Activated CD8-positive, alpha-beta T cell treated with anti-CD3 and anti-CD28 coated beads, Interleukin-2, amount 10 ng/mL, durations not matched to agents 7 days and 5 days (primary cell): ENCODE measurements around the gene TEPSIN. TPM values are rescaled to one million over a fixed set of nuclear protein-coding genes. Genes with fewer than 3 reads are reported as not detected.
"Not testable (repeated sequence)": the region's sequence is repeated elsewhere in the genome, so short reads cannot be mapped to it uniquely, and the experiment has no call there.

Experiments used
- ATAC-seq: fragments of 150-1000 bp; cut with Tn5 transposase; one replicate; pipeline ENCODE4 v1.10.0; 2021; ENCODE audit warnings: moderate library complexity
- CTCF ChIA-PET: fragments of 350-600 bp; sonication (Branson Sonifier 250); formaldehyde crosslinking; loops from one replicate; lab custom pipeline; 2021; ENCODE audit warnings: antibody characterized with exemption; lab: Charles Lee
- POLR2A ChIA-PET: fragments of 350-600 bp; sonication (Branson Sonifier 250); formaldehyde crosslinking; loops from one replicate; lab custom pipeline; 2021; ENCODE audit warnings: antibody characterized with exemption; lab: Charles Lee
- DNase-seq: peaks from one replicate; pipeline ENCODE4 v3.0.0-alpha.2; 2020
- H3K27ac Mint-ChIP-seq: one replicate; pipeline ENCODE4 v1.8.0; 2021; ENCODE audit warnings: mild to moderate bottlenecking, mixed read lengths
- H3K27me3 Mint-ChIP-seq: one replicate; pipeline ENCODE4 v1.8.0; 2021; ENCODE audit warnings: low read depth, mixed read lengths
- H3K36me3 Mint-ChIP-seq: one replicate; pipeline ENCODE4 v1.8.0; 2021; ENCODE audit warnings: low read depth, mixed read lengths
- H3K4me1 Mint-ChIP-seq: one replicate; pipeline ENCODE4 v1.8.0; 2021; ENCODE audit warnings: low read depth, mixed read lengths
- H3K4me3 Mint-ChIP-seq: one replicate; pipeline ENCODE4 v1.8.0; 2021; ENCODE audit warnings: mild to moderate bottlenecking, mixed read lengths
- H3K9me3 Mint-ChIP-seq: one replicate; pipeline ENCODE4 v1.8.0; 2022; ENCODE audit warnings: mixed read lengths; ENCODE audit not compliant: insufficient read depth
- total RNA-seq, 2 experiments: library from RNA; stranded (reverse); gene quantifications; one replicate each; pipeline ENCODE4 v1.2.3, GENCODE V29; 2021

TEPSIN gene
- total RNA-seq, 2 experiments from 2014 or later: 43.8 to 52.7 TPM

- H3K4me1 Mint-ChIP-seq: peaks cover 17% of the 10 kb centered on the region
- H3K36me3 Mint-ChIP-seq: peaks cover 16% of the 10 kb centered on the region
- H3K27ac Mint-ChIP-seq: no peak overlapping the region
- H3K9me3 Mint-ChIP-seq: no peaks in the 10 kb centered on the region
- ATAC-seq (no peak), DNase-seq (no peak)
- ChIA-PET POLR2A (interaction anchor here (0.6 kb wide), 1 partner anchor 16 kb away, joined by 3 read pairs; no protein-coding TSS in a partner anchor), CTCF (no interaction called here)
- no peak overlapping the region for H3K4me3 Mint-ChIP-seq
- no peaks in the 10 kb centered on the region for H3K27me3 Mint-ChIP-seq
Measured at GRCh38 chr17:81233316-81233715, 5.5 kb downstream of the TEPSIN start.

GRCh38 chr17:81232616-81233241, 6.1 kb downstream of the TEPSIN start:
- H3K4me3 Mint-ChIP-seq: no peak overlapping the region
- H3K27me3 Mint-ChIP-seq: no peaks in the 10 kb centered on the region
- H3K4me1 Mint-ChIP-seq: peaks cover 18% of the 10 kb centered on the region
- DNase-seq (no peak), ATAC-seq (no peak)
- POLR2A ChIA-PET: no interaction called here
- H3K9me3 Mint-ChIP-seq: no peaks in the 10 kb centered on the region
- no peak overlapping the region for H3K27ac Mint-ChIP-seq
- H3K36me3 Mint-ChIP-seq: peaks cover 21% of the 10 kb centered on the region
- CTCF ChIA-PET: no interaction called here

- DNase-seq (no peak), ATAC-seq (no peak)
- H3K4me1 Mint-ChIP-seq: peaks cover 15% of the 10 kb centered on the region
- H3K27me3 Mint-ChIP-seq: no peaks in the 10 kb centered on the region
- CTCF ChIA-PET: no interaction called here
- peaks cover 24% of the 10 kb centered on the region for H3K36me3 Mint-ChIP-seq
- no peak overlapping the region for H3K4me3 Mint-ChIP-seq
- H3K9me3 Mint-ChIP-seq: no peaks in the 10 kb centered on the region
- no peak overlapping the region for H3K27ac Mint-ChIP-seq
- POLR2A ChIA-PET: interaction anchor here (0.6 kb wide), 1 partner anchor 1372 kb away, joined by 3 read pairs; no protein-coding TSS in a partner anchor
Measured at GRCh38 chr17:81231766-81232581, 6.9 kb downstream of the TEPSIN start.

GRCh38 chr17:81231121-81231645, 7.7 kb downstream of the TEPSIN start:
- peaks cover 14% of the 10 kb centered on the region for H3K4me1 Mint-ChIP-seq
- no peak overlapping the region for H3K4me3 Mint-ChIP-seq
- peaks cover 24% of the 10 kb centered on the region for H3K36me3 Mint-ChIP-seq
- no peaks in the 10 kb centered on the region for H3K27me3 Mint-ChIP-seq
- H3K9me3 Mint-ChIP-seq: no peaks in the 10 kb centered on the region
- ATAC-seq: no peak
- POLR2A ChIA-PET: no interaction called here
- no peak overlapping the region for H3K27ac Mint-ChIP-seq
- CTCF ChIA-PET: no interaction called here
- no peak for DNase-seq

- peaks cover 24% of the 10 kb centered on the region for H3K36me3 Mint-ChIP-seq
- H3K9me3 Mint-ChIP-seq: no peaks in the 10 kb centered on the region
- CTCF ChIA-PET: no interaction called here
- POLR2A ChIA-PET: interaction anchor here (1.0 kb wide), 1 partner anchor 9 kb away, joined by 4 read pairs; the partner anchor contains the start of genes NDUFAF8 and TEPSIN
- DNase-seq (no peak), ATAC-seq (no peak)
- no peak overlapping the region for H3K4me3 Mint-ChIP-seq
- H3K27me3 Mint-ChIP-seq: no peaks in the 10 kb centered on the region
- no peak overlapping the region for H3K27ac Mint-ChIP-seq
- peaks cover 10% of the 10 kb centered on the region for H3K4me1 Mint-ChIP-seq
Measured at GRCh38 chr17:81230043-81230820, 8.6 kb downstream of the TEPSIN start.

GRCh38 chr17:81229666-81229920, 9.3 kb downstream of the TEPSIN start:
- no peak for DNase-seq
- H3K27ac Mint-ChIP-seq: no peak overlapping the region
- peaks cover 24% of the 10 kb centered on the region for H3K36me3 Mint-ChIP-seq
- ChIA-PET CTCF (no interaction called here), POLR2A (no interaction called here)
- no peaks in the 10 kb centered on the region for H3K27me3 Mint-ChIP-seq
- H3K4me1 Mint-ChIP-seq: peaks cover 10% of the 10 kb centered on the region
- no peak for ATAC-seq
- H3K4me3 Mint-ChIP-seq: no peak overlapping the region
- no peaks in the 10 kb centered on the region for H3K9me3 Mint-ChIP-seq

- ChIA-PET POLR2A (no interaction called here), CTCF (interaction anchor here (1.1 kb wide), 1 partner anchor 10 kb away, joined by 3 read pairs; the partner anchor contains the start of genes NDUFAF8 and TEPSIN)
- Mint-ChIP-seq H3K36me3 (peaks cover 24% of the 10 kb centered on the region), H3K9me3 (no peaks in the 10 kb centered on the region), H3K27me3 (no peaks in the 10 kb centered on the region), H3K4me1 (peaks cover 10% of the 10 kb centered on the region), H3K27ac (no peak overlapping the region), H3K4me3 (no peak overlapping the region)
- DNase-seq (no peak), ATAC-seq (no peak)
Measured at GRCh38 chr17:81228834-81229665, 9.8 kb downstream of the TEPSIN start.

GRCh38 chr17:81228420-81228819, 10.4 kb downstream of the TEPSIN start:
- DNase-seq: no peak
- Mint-ChIP-seq H3K27ac (no peak overlapping the region), H3K27me3 (no peaks in the 10 kb centered on the region), H3K36me3 (peaks cover 27% of the 10 kb centered on the region), H3K9me3 (no peaks in the 10 kb centered on the region), H3K4me3 (no peak overlapping the region), H3K4me1 (peaks cover 16% of the 10 kb centered on the region)
- CTCF ChIA-PET: interaction anchor here (1.1 kb wide), 1 partner anchor 10 kb away, joined by 3 read pairs; the partner anchor contains the start of genes NDUFAF8 and TEPSIN
- ATAC-seq: no peak
- POLR2A ChIA-PET: no interaction called here

- H3K27ac Mint-ChIP-seq: peak overlapping the region; percentile 7
- ATAC-seq, POLR2A ChIA-PET, CTCF ChIA-PET, DNase-seq, H3K9me3 Mint-ChIP-seq, H3K4me3 Mint-ChIP-seq, H3K27me3 Mint-ChIP-seq: not testable (repeated sequence)
- peaks cover 18% of the 10 kb centered on the region for H3K4me1 Mint-ChIP-seq
- peaks cover 27% of the 10 kb centered on the region for H3K36me3 Mint-ChIP-seq
Measured at GRCh38 chr17:81227630-81228029, 11.2 kb downstream of the TEPSIN start.

- Mint-ChIP-seq H3K4me3 (peak overlapping the region; percentile 72), H3K27ac (peak overlapping the region; percentile 67), H3K36me3 (peaks cover 15% of the 10 kb centered on the region), H3K27me3 (no peaks in the 10 kb centered on the region), H3K4me1 (peaks cover 28% of the 10 kb centered on the region), H3K9me3 (no peaks in the 10 kb centered on the region)
- ChIA-PET POLR2A (no interaction called here), CTCF (no interaction called here)
- no peak for DNase-seq
- ATAC-seq: no peak
Measured at GRCh38 chr17:81223762-81224130, 15.1 kb downstream of the TEPSIN start.
